Activated CD4-positive, alpha-beta T cell treated with anti-CD3 and anti-CD28 coated beads, Interleukin-10, Interleukin-2, amounts not matched to agents 100 ng/mL and 50 ng/mL, durations not matched to agents 16 hours and 8 hours (primary cell): ENCODE data around the gene GADD45B.
"Not testable (repeated sequence)": the region's sequence is repeated elsewhere in the genome, so short reads cannot be mapped to it uniquely, and the experiment has no call there.

ENCODE experiments used
- DNase-seq: peaks from one replicate; pipeline ENCODE4 v3.0.0-alpha.2; 2020

The GADD45B gene

GRCh38 chr19:2490659-2491058 lies 14.7 kb downstream of the GADD45B start:
- DNase-seq = no peak

GRCh38 chr19:2491130-2491801 lies 15.3 kb downstream of the GADD45B start:
- no peak for DNase-seq

GRCh38 chr19:2492870-2493269 lies 16.9 kb downstream of the GADD45B start:
- DNase-seq = no peak

- not testable (repeated sequence) for DNase-seq
These were observed 17.5 kb downstream of the GADD45B start for GRCh38 chr19:2493448-2493847.

GRCh38 chr19:2494084-2494446 lies 18.1 kb downstream of the GADD45B start:
- DNase-seq = no peak

GRCh38 chr19:2494447-2495129 lies 18.7 kb downstream of the GADD45B start:
- DNase-seq = peak; percentile 42

GRCh38 chr19:2495130-2495641 lies 19.3 kb downstream of the GADD45B start:
- DNase-seq = no peak

- DNase-seq = no peak
These were observed 19.9 kb downstream of the GADD45B start for GRCh38 chr19:2495651-2496316.

- no peak for DNase-seq
These were observed 21.3 kb downstream of the GADD45B start for GRCh38 chr19:2497186-2497585.

GRCh38 chr19:2500156-2500555 lies 24.2 kb downstream of the GADD45B start:
- DNase-seq = no peak

GRCh38 chr19:2500841-2501261 lies 24.9 kb downstream of the GADD45B start:
- DNase-seq = no peak

- peak; percentile 28 for DNase-seq
These were observed 27.7 kb downstream of the GADD45B start for GRCh38 chr19:2503521-2504109.

- not testable (repeated sequence) for DNase-seq
These were observed 30.7 kb downstream of the GADD45B start for GRCh38 chr19:2506656-2507055.

GRCh38 chr19:2507109-2507508 lies 31.2 kb downstream of the GADD45B start:
- DNase-seq = peak; percentile 43

GRCh38 chr19:2509096-2509495 lies 33.2 kb downstream of the GADD45B start:
- DNase-seq = no peak

GRCh38 chr19:2511570-2511969 lies 35.6 kb downstream of the GADD45B start:
- no peak for DNase-seq

GRCh38 chr19:2511991-2512390 lies 36.1 kb downstream of the GADD45B start:
- no peak for DNase-seq

- DNase-seq = no peak
These were observed 36.9 kb downstream of the GADD45B start for GRCh38 chr19:2512523-2513431.

- DNase-seq = no peak
These were observed 39.1 kb downstream of the GADD45B start for GRCh38 chr19:2514981-2515518.

GRCh38 chr19:2516727-2517126 lies 40.8 kb downstream of the GADD45B start:
- no peak for DNase-seq

GRCh38 chr19:2517881-2518601 lies 42.1 kb downstream of the GADD45B start:
- DNase-seq = no peak
